Naive thymus-derived CD4-positive, alpha-beta T cell (primary cell): ENCODE data around the gene MAGEB17. TPM values are rescaled to one million over a fixed set of nuclear protein-coding genes. Genes with fewer than 3 reads are reported as not detected.
"Not testable (repeated sequence)": the region's sequence is repeated elsewhere in the genome, so short reads cannot be mapped to it uniquely, and the experiment has no call there.

Experiments
- ATAC-seq: fragments of 150-1000 bp; cut with Tn5 transposase; 2 replicates; pipeline ENCODE4 v1.10.0; 2021; ENCODE audit warnings: mild to moderate bottlenecking, moderate library complexity
- CTCF ChIA-PET: fragments of 350-600 bp; sonication (Branson Sonifier 250); formaldehyde crosslinking; loops from one replicate; lab custom pipeline; 2021; ENCODE audit warnings: antibody characterized with exemption; lab: Charles Lee
- POLR2A ChIA-PET: fragments of 350-600 bp; sonication (Branson Sonifier 250); formaldehyde crosslinking; loops from one replicate; lab custom pipeline; 2021; ENCODE audit warnings: antibody characterized with exemption, inconsistent platforms; lab: Charles Lee
- DNase-seq, 9 donors: peaks; one replicate each; pipeline versions ENCODE4 v3.0.0 to v3.0.0-alpha.2; 2020 to 2022; ENCODE audit warnings: mixed read lengths in 1 of 9
- H3K27ac ChIP-seq: one replicate; pipeline ENCODE4 v1.7.0; 2013; ENCODE audit warnings: mild to moderate bottlenecking, low read depth, low read length, moderate library complexity
- H3K27me3 ChIP-seq, 2 donors: one replicate each; pipeline ENCODE4 v1.7.0; 2013; ENCODE audit warnings: low read length in 2 of 2, mild to moderate bottlenecking in 2 of 2, moderate library complexity in 2 of 2; ENCODE audit not compliant: control insufficient read depth in 2 of 2, insufficient read depth in 2 of 2
- H3K36me3 ChIP-seq, 3 experiments: 1 replicate in 2 of 3; 2 replicates in 1 of 3; pipeline ENCODE4 v1.7.0; 2013; ENCODE audit warnings: low read length in 3 of 3, mild to moderate bottlenecking in 3 of 3, moderate library complexity in 1 of 3; ENCODE audit not compliant: insufficient read depth in 3 of 3, control insufficient read depth in 2 of 3
- H3K4me1 ChIP-seq, 2 donors: one replicate each; pipeline ENCODE4 v1.7.0; 2013; ENCODE audit warnings: low read length in 2 of 2, mild to moderate bottlenecking in 2 of 2, moderate library complexity in 1 of 2; ENCODE audit not compliant: control insufficient read depth in 2 of 2, insufficient read depth in 2 of 2
- H3K4me3 ChIP-seq: 2 replicates; pipeline ENCODE4 v1.7.0; 2013; ENCODE audit warnings: mild to moderate bottlenecking, low read length
- H3K9me3 ChIP-seq, 3 experiments: 1 replicate in 2 of 3; 2 replicates in 1 of 3; pipeline ENCODE4 v1.7.0; 2013; ENCODE audit warnings: low read length in 3 of 3; ENCODE audit not compliant: control insufficient read depth in 2 of 3
- H3K27ac Mint-ChIP-seq, 9 donors: one replicate each; pipeline ENCODE4 v1.8.0; 2020 to 2022; ENCODE audit warnings: mixed read lengths in 9 of 9, mild to moderate bottlenecking in 8 of 9, moderate library complexity in 5 of 9, inconsistent platforms in 2 of 9
- H3K27me3 Mint-ChIP-seq, 5 donors: one replicate each; pipeline ENCODE4 v1.8.0; 2021 to 2022; ENCODE audit warnings: mixed read lengths in 5 of 5, mild to moderate bottlenecking in 1 of 5
- H3K36me3 Mint-ChIP-seq, 5 donors: one replicate each; pipeline ENCODE4 v1.8.0; 2020 to 2022; ENCODE audit warnings: mixed read lengths in 5 of 5, mild to moderate bottlenecking in 3 of 5, inconsistent platforms in 1 of 5
- H3K4me1 Mint-ChIP-seq, 7 donors: one replicate each; pipeline ENCODE4 v1.8.0; 2020 to 2022; ENCODE audit warnings: mixed read lengths in 7 of 7, mild to moderate bottlenecking in 3 of 7, inconsistent platforms in 1 of 7
- H3K4me3 Mint-ChIP-seq, 10 donors: one replicate each; pipeline ENCODE4 v1.8.0; 2020 to 2022; ENCODE audit warnings: mild to moderate bottlenecking in 10 of 10, mixed read lengths in 10 of 10, moderate library complexity in 6 of 10, inconsistent platforms in 2 of 10
- H3K9me3 Mint-ChIP-seq, 11 donors: one replicate each; pipeline ENCODE4 v1.8.0; 2020 to 2022; ENCODE audit warnings: mixed read lengths in 11 of 11, mild to moderate bottlenecking in 4 of 11, inconsistent platforms in 1 of 11, moderate library complexity in 1 of 11
- intact Hi-C, 2 donors: fragments of 100-400 bp; cut with micrococcal nuclease; formaldehyde crosslinking; loops; one replicate each; pipeline ENCODE4 v1.15.1; 2023
- polyA plus RNA-seq, 2 donors: library from polyadenylated mRNA; unstranded; fragments of 300-500 nt; fragmentation: Illumina TruSeq; gene quantifications; one replicate each; pipeline ENCODE4 v1.2.3, GENCODE V29; 2021
- total RNA-seq, 6 experiments: library from RNA in 5 of 6; stranded (reverse) in 5 of 6; gene quantifications; 1 replicate in 5 of 6; 2 replicates in 1 of 6; pipeline ENCODE4 v1.2.3 and lab custom pipeline; 2021 to 2026

MAGEB17 gene
- total and polyA plus RNA-seq, 7 experiments from 2014 or later = not detected

GRCh38 chrX:16155581-16156096 lies 11.6 kb upstream of the MAGEB17 start:
- H3K27me3 Mint-ChIP-seq = peaks cover 0 to 10% (median 0%) of the 10 kb centered on the region in 5 donors
- H3K4me1 ChIP-seq = no peaks in the 10 kb centered on the region
- intact Hi-C loops = no loop called here
- ATAC-seq (no peak), DNase-seq (no peak)
- CTCF ChIA-PET = no interaction called here
- no peaks in the 10 kb centered on the region for H3K9me3 ChIP-seq
- H3K9me3 Mint-ChIP-seq = peaks cover 0 to 2% (median 0%) of the 10 kb centered on the region in 11 donors
- H3K27ac ChIP-seq = no peak overlapping the region
- H3K4me1 Mint-ChIP-seq = no peaks in the 10 kb centered on the region
- POLR2A ChIA-PET = no interaction called here
- H3K36me3 ChIP-seq = no peaks in the 10 kb centered on the region
- H3K36me3 Mint-ChIP-seq = no peaks in the 10 kb centered on the region
- no peak overlapping the region for H3K27ac Mint-ChIP-seq
- no peak overlapping the region for H3K4me3 ChIP-seq
- H3K4me3 Mint-ChIP-seq = no peak overlapping the region
- no peaks in the 10 kb centered on the region for H3K27me3 ChIP-seq

GRCh38 chrX:16156692-16157331 lies 10.5 kb upstream of the MAGEB17 start:
- Mint-ChIP-seq H3K36me3 (no peaks in the 10 kb centered on the region), H3K27ac (no peak overlapping the region), H3K4me1 (no peaks in the 10 kb centered on the region), H3K9me3 (peaks cover 0 to 2% (median 0%) of the 10 kb centered on the region in 11 donors), H3K27me3 (peaks cover 0 to 12% (median 0%) of the 10 kb centered on the region in 5 donors), H3K4me3 (no peak overlapping the region)
- ChIA-PET CTCF (no interaction called here), POLR2A (no interaction called here)
- no peaks in the 10 kb centered on the region for H3K4me1 ChIP-seq
- no peak for DNase-seq
- no peak overlapping the region for H3K27ac ChIP-seq
- H3K36me3 ChIP-seq = no peaks in the 10 kb centered on the region
- no peaks in the 10 kb centered on the region for H3K27me3 ChIP-seq
- no peaks in the 10 kb centered on the region for H3K9me3 ChIP-seq
- H3K4me3 ChIP-seq = no peak overlapping the region
- intact Hi-C loops = no loop called here
- ATAC-seq = no peak

GRCh38 chrX:16160729-16161128 lies 6.6 kb upstream of the MAGEB17 start:
- Mint-ChIP-seq H3K36me3 (no peaks in the 10 kb centered on the region), H3K4me1 (no peaks in the 10 kb centered on the region), H3K27ac (peak overlapping the region in 1 of 9 donors; percentile 16), H3K27me3 (peaks cover 0 to 12% (median 0%) of the 10 kb centered on the region in 5 donors), H3K4me3 (no peak overlapping the region), H3K9me3 (peaks cover 0 to 2% (median 0%) of the 10 kb centered on the region in 11 donors)
- ChIA-PET CTCF (no interaction called here), POLR2A (no interaction called here)
- intact Hi-C loops = no loop called here
- no peak overlapping the region for H3K4me3 ChIP-seq
- no peaks in the 10 kb centered on the region for H3K4me1 ChIP-seq
- no peak for DNase-seq
- H3K27me3 ChIP-seq = no peaks in the 10 kb centered on the region
- no peak for ATAC-seq
- H3K36me3 ChIP-seq = no peaks in the 10 kb centered on the region
- H3K9me3 ChIP-seq = no peaks in the 10 kb centered on the region
- no peak overlapping the region for H3K27ac ChIP-seq

GRCh38 chrX:16161173-16161572 lies 6.1 kb upstream of the MAGEB17 start:
- CTCF ChIA-PET, intact Hi-C loops, H3K36me3 ChIP-seq, H3K4me1 ChIP-seq, H3K27ac ChIP-seq, H3K36me3 Mint-ChIP-seq, ATAC-seq, DNase-seq, POLR2A ChIA-PET, H3K4me3 ChIP-seq, H3K27me3 ChIP-seq, H3K4me3 Mint-ChIP-seq, H3K4me1 Mint-ChIP-seq, H3K9me3 Mint-ChIP-seq, H3K9me3 ChIP-seq: not testable (repeated sequence)
- Mint-ChIP-seq H3K27me3 (peaks cover 0 to 12% (median 0%) of the 10 kb centered on the region in 5 donors), H3K27ac (peak overlapping the region in 1 of 9 donors; percentile 16)

GRCh38 chrX:16162391-16162790 lies 4.9 kb upstream of the MAGEB17 start:
- no peak overlapping the region for H3K4me3 Mint-ChIP-seq
- POLR2A ChIA-PET = no interaction called here

GRCh38 chrX:16164748-16165147 lies 2.5 kb upstream of the MAGEB17 start:
- Histone ChIP-seq H3K4me1 (no peaks in the 10 kb centered on the region), H3K36me3 (no peaks in the 10 kb centered on the region), H3K4me3 (no peak overlapping the region), H3K27ac (no peak overlapping the region), H3K27me3 (no peaks in the 10 kb centered on the region), H3K9me3 (no peaks in the 10 kb centered on the region)
- DNase-seq (no peak), ATAC-seq (no peak)
- Mint-ChIP-seq H3K27ac (no peak overlapping the region), H3K27me3 (peaks cover 0 to 11% (median 5%) of the 10 kb centered on the region in 5 donors), H3K4me1 (no peaks in the 10 kb centered on the region), H3K4me3 (no peak overlapping the region), H3K9me3 (peaks cover 0 to 2% (median 0%) of the 10 kb centered on the region in 11 donors), H3K36me3 (no peaks in the 10 kb centered on the region)
- ChIA-PET CTCF (no interaction called here), POLR2A (no interaction called here)
- intact Hi-C loops = no loop called here

More at GRCh38 chrX:16162391-16162790, 4.9 kb upstream of the MAGEB17 start:
- CTCF ChIA-PET = no interaction called here
- H3K4me1 ChIP-seq = no peaks in the 10 kb centered on the region
- ATAC-seq = no peak
- Mint-ChIP-seq H3K4me1 (no peaks in the 10 kb centered on the region), H3K27me3 (peaks cover 0 to 12% (median 5%) of the 10 kb centered on the region in 5 donors), H3K27ac (no peak overlapping the region), H3K9me3 (peaks cover 0 to 2% (median 0%) of the 10 kb centered on the region in 11 donors), H3K36me3 (no peaks in the 10 kb centered on the region)
- no peaks in the 10 kb centered on the region for H3K27me3 ChIP-seq
- no peaks in the 10 kb centered on the region for H3K36me3 ChIP-seq
- intact Hi-C loops = no loop called here
- H3K9me3 ChIP-seq = no peaks in the 10 kb centered on the region
- no peak for DNase-seq
- H3K27ac ChIP-seq = no peak overlapping the region
- no peak overlapping the region for H3K4me3 ChIP-seq

- no peaks in the 10 kb centered on the region for H3K4me1 ChIP-seq
- H3K9me3 Mint-ChIP-seq = no peaks in the 10 kb centered on the region
- H3K27me3 ChIP-seq = no peaks in the 10 kb centered on the region
- H3K36me3 Mint-ChIP-seq = no peaks in the 10 kb centered on the region
- peaks cover 0 to 11% (median 0%) of the 10 kb centered on the region in 5 donors for H3K27me3 Mint-ChIP-seq
- POLR2A ChIA-PET = no interaction called here
- DNase-seq (no peak), ATAC-seq (no peak)
- H3K9me3 ChIP-seq = no peaks in the 10 kb centered on the region
- intact Hi-C loops = no loop called here
- no peak overlapping the region for H3K4me3 ChIP-seq
- no peak overlapping the region for H3K4me3 Mint-ChIP-seq
- no peaks in the 10 kb centered on the region for H3K36me3 ChIP-seq
- H3K27ac Mint-ChIP-seq = no peak overlapping the region
- H3K27ac ChIP-seq = no peak overlapping the region
- H3K4me1 Mint-ChIP-seq = no peaks in the 10 kb centered on the region
- CTCF ChIA-PET = interaction anchor here (0.6 kb wide), 1 partner anchor 197 kb away, joined by 4 read pairs; no protein-coding TSS in a partner anchor
Measured at GRCh38 chrX:16171039-16171438, 3.8 kb downstream of the MAGEB17 start.
